ENCODE results near the gene GHRHR. TPM values are rescaled to one million over a fixed set of nuclear protein-coding genes. Genes with fewer than 3 reads are reported as not detected.

GHRHR gene
- total and polyA plus RNA-seq, 2 donors = 0.42 to 0.68 TPM

- WGBS = 94% methylated on average over 8 of the region's 8 CpGs
- H3K4me1 ChIP-seq (ENCODE audit: control insufficient read depth in 2 of 2, insufficient read depth in 2 of 2, low read length in 2 of 2) = no peaks in the 10 kb centered on the region
- no peaks in the 10 kb centered on the region for H3K36me3 ChIP-seq (ENCODE audit: control insufficient read depth in 2 of 2, insufficient read depth in 2 of 2, low read length in 1 of 2)
- no peak for DNase-seq (ENCODE audit: low read depth in 6 of 9, low spot score in 9 of 9)
- no peaks in the 10 kb centered on the region for H3K9me3 ChIP-seq (ENCODE audit: control insufficient read depth in 2 of 2, insufficient read depth in 1 of 2, low read length in 1 of 2)
- no peak overlapping the region for H3K27ac ChIP-seq (ENCODE audit: low read depth in 1 of 2, low read length in 1 of 2)
- H3K27me3 ChIP-seq (ENCODE audit: control insufficient read depth in 2 of 2, insufficient read depth in 1 of 2, low read length in 1 of 2) = peaks cover 0 to 39% of the 10 kb centered on the region in 2 donors
- H3K4me3 ChIP-seq (ENCODE audit: low read length in 2 of 2) = no peak overlapping the region
Observed at GRCh38 chr7:30986331-30986730, 22.6 kb downstream of the GHRHR start.

- Histone ChIP-seq H3K4me1 (ENCODE audit: control insufficient read depth in 2 of 2, insufficient read depth in 2 of 2, low read length in 2 of 2) (no peaks in the 10 kb centered on the region), H3K27ac (ENCODE audit: low read depth in 1 of 2, low read length in 1 of 2) (no peak overlapping the region), H3K27me3 (ENCODE audit: control insufficient read depth in 2 of 2, insufficient read depth in 1 of 2, low read length in 1 of 2) (peaks cover 0 to 39% of the 10 kb centered on the region in 2 donors), H3K36me3 (ENCODE audit: control insufficient read depth in 2 of 2, insufficient read depth in 2 of 2, low read length in 1 of 2) (no peaks in the 10 kb centered on the region), H3K4me3 (ENCODE audit: low read length in 2 of 2) (no peak overlapping the region), H3K9me3 (ENCODE audit: control insufficient read depth in 2 of 2, insufficient read depth in 1 of 2, low read length in 1 of 2) (no peaks in the 10 kb centered on the region)
- 24% methylated on average over 16 of the region's 16 CpGs for WGBS
- DNase-seq (ENCODE audit: low read depth in 6 of 9, low spot score in 9 of 9) = no peak
Observed at GRCh38 chr7:30986738-30987137, 23.0 kb downstream of the GHRHR start.

- H3K9me3 ChIP-seq (ENCODE audit: control insufficient read depth in 2 of 2, insufficient read depth in 1 of 2, low read length in 1 of 2) = no peaks in the 10 kb centered on the region
- H3K36me3 ChIP-seq (ENCODE audit: control insufficient read depth in 2 of 2, insufficient read depth in 2 of 2, low read length in 1 of 2) = no peaks in the 10 kb centered on the region
- no peaks in the 10 kb centered on the region for H3K4me1 ChIP-seq (ENCODE audit: control insufficient read depth in 2 of 2, insufficient read depth in 2 of 2, low read length in 2 of 2)
- peaks cover 0 to 39% of the 10 kb centered on the region in 2 donors for H3K27me3 ChIP-seq (ENCODE audit: control insufficient read depth in 2 of 2, insufficient read depth in 1 of 2, low read length in 1 of 2)
- no peak for DNase-seq (ENCODE audit: low read depth in 6 of 9, low spot score in 9 of 9)
- WGBS = 61% methylated on average over 7 of the region's 7 CpGs
- H3K27ac ChIP-seq (ENCODE audit: low read depth in 1 of 2, low read length in 1 of 2) = no peak overlapping the region
- no peak overlapping the region for H3K4me3 ChIP-seq (ENCODE audit: low read length in 2 of 2)
Observed at GRCh38 chr7:30987178-30987577, 23.4 kb downstream of the GHRHR start.

GRCh38 chr7:30987936-30988335 is 24.2 kb downstream of the GHRHR start:
- no peaks in the 10 kb centered on the region for H3K36me3 ChIP-seq (ENCODE audit: control insufficient read depth in 2 of 2, insufficient read depth in 2 of 2, low read length in 1 of 2)
- peaks cover 0 to 39% of the 10 kb centered on the region in 2 donors for H3K27me3 ChIP-seq (ENCODE audit: control insufficient read depth in 2 of 2, insufficient read depth in 1 of 2, low read length in 1 of 2)
- no peak overlapping the region for H3K4me3 ChIP-seq (ENCODE audit: low read length in 2 of 2)
- no peaks in the 10 kb centered on the region for H3K9me3 ChIP-seq (ENCODE audit: control insufficient read depth in 2 of 2, insufficient read depth in 1 of 2, low read length in 1 of 2)
- 95% methylated on average over 5 of the region's 5 CpGs for WGBS
- H3K27ac ChIP-seq (ENCODE audit: low read depth in 1 of 2, low read length in 1 of 2) = no peak overlapping the region
- no peaks in the 10 kb centered on the region for H3K4me1 ChIP-seq (ENCODE audit: control insufficient read depth in 2 of 2, insufficient read depth in 2 of 2, low read length in 2 of 2)
- no peak for DNase-seq (ENCODE audit: low read depth in 6 of 9, low spot score in 9 of 9)

GRCh38 chr7:30988351-30989005 is 24.7 kb downstream of the GHRHR start:
- 75% methylated on average over 19 of the region's 19 CpGs for WGBS
- peaks cover 0 to 39% of the 10 kb centered on the region in 2 donors for H3K27me3 ChIP-seq (ENCODE audit: control insufficient read depth in 2 of 2, insufficient read depth in 1 of 2, low read length in 1 of 2)
- H3K9me3 ChIP-seq (ENCODE audit: control insufficient read depth in 2 of 2, insufficient read depth in 1 of 2, low read length in 1 of 2) = no peaks in the 10 kb centered on the region
- no peaks in the 10 kb centered on the region for H3K4me1 ChIP-seq (ENCODE audit: control insufficient read depth in 2 of 2, insufficient read depth in 2 of 2, low read length in 2 of 2)
- no peak overlapping the region for H3K27ac ChIP-seq (ENCODE audit: low read depth in 1 of 2, low read length in 1 of 2)
- H3K36me3 ChIP-seq (ENCODE audit: control insufficient read depth in 2 of 2, insufficient read depth in 2 of 2, low read length in 1 of 2) = no peaks in the 10 kb centered on the region
- H3K4me3 ChIP-seq (ENCODE audit: low read length in 2 of 2) = no peak overlapping the region
- DNase-seq (ENCODE audit: low read depth in 6 of 9, low spot score in 9 of 9) = no peak

GRCh38 chr7:30989008-30989823 is 25.5 kb downstream of the GHRHR start:
- Histone ChIP-seq H3K36me3 (ENCODE audit: control insufficient read depth in 2 of 2, insufficient read depth in 2 of 2, low read length in 1 of 2) (no peaks in the 10 kb centered on the region), H3K4me3 (ENCODE audit: low read length in 2 of 2) (no peak overlapping the region), H3K4me1 (ENCODE audit: control insufficient read depth in 2 of 2, insufficient read depth in 2 of 2, low read length in 2 of 2) (no peaks in the 10 kb centered on the region), H3K9me3 (ENCODE audit: control insufficient read depth in 2 of 2, insufficient read depth in 1 of 2, low read length in 1 of 2) (no peaks in the 10 kb centered on the region), H3K27me3 (ENCODE audit: control insufficient read depth in 2 of 2, insufficient read depth in 1 of 2, low read length in 1 of 2) (peaks cover 0 to 32% of the 10 kb centered on the region in 2 donors), H3K27ac (ENCODE audit: low read depth in 1 of 2, low read length in 1 of 2) (no peak overlapping the region)
- WGBS = 91% methylated on average over 16 of the region's 16 CpGs
- DNase-seq (ENCODE audit: low read depth in 6 of 9, low spot score in 9 of 9) = no peak

GRCh38 chr7:30989824-30990672 is 26.3 kb downstream of the GHRHR start:
- Histone ChIP-seq H3K27ac (ENCODE audit: low read depth in 1 of 2, low read length in 1 of 2) (no peak overlapping the region), H3K36me3 (ENCODE audit: control insufficient read depth in 2 of 2, insufficient read depth in 2 of 2, low read length in 1 of 2) (no peaks in the 10 kb centered on the region), H3K9me3 (ENCODE audit: control insufficient read depth in 2 of 2, insufficient read depth in 1 of 2, low read length in 1 of 2) (no peaks in the 10 kb centered on the region), H3K27me3 (ENCODE audit: control insufficient read depth in 2 of 2, insufficient read depth in 1 of 2, low read length in 1 of 2) (peaks cover 0 to 25% of the 10 kb centered on the region in 2 donors), H3K4me3 (ENCODE audit: low read length in 2 of 2) (no peak overlapping the region), H3K4me1 (ENCODE audit: control insufficient read depth in 2 of 2, insufficient read depth in 2 of 2, low read length in 2 of 2) (no peaks in the 10 kb centered on the region)
- 95% methylated on average over 10 of the region's 10 CpGs for WGBS
- no peak for DNase-seq (ENCODE audit: low read depth in 6 of 9, low spot score in 9 of 9)

GRCh38 chr7:30990673-30991170 is 27.0 kb downstream of the GHRHR start:
- WGBS = 97% methylated on average over 6 of the region's 6 CpGs
- Histone ChIP-seq H3K9me3 (ENCODE audit: control insufficient read depth in 2 of 2, insufficient read depth in 1 of 2, low read length in 1 of 2) (no peaks in the 10 kb centered on the region), H3K4me3 (ENCODE audit: low read length in 2 of 2) (no peak overlapping the region), H3K4me1 (ENCODE audit: control insufficient read depth in 2 of 2, insufficient read depth in 2 of 2, low read length in 2 of 2) (no peaks in the 10 kb centered on the region), H3K36me3 (ENCODE audit: control insufficient read depth in 2 of 2, insufficient read depth in 2 of 2, low read length in 1 of 2) (no peaks in the 10 kb centered on the region), H3K27me3 (ENCODE audit: control insufficient read depth in 2 of 2, insufficient read depth in 1 of 2, low read length in 1 of 2) (peaks cover 0 to 19% of the 10 kb centered on the region in 2 donors), H3K27ac (ENCODE audit: low read depth in 1 of 2, low read length in 1 of 2) (no peak overlapping the region)
- no peak for DNase-seq (ENCODE audit: low read depth in 6 of 9, low spot score in 9 of 9)
